Measurements from ENCODE around the gene EFNA5.

Gene EFNA5

DNA sequence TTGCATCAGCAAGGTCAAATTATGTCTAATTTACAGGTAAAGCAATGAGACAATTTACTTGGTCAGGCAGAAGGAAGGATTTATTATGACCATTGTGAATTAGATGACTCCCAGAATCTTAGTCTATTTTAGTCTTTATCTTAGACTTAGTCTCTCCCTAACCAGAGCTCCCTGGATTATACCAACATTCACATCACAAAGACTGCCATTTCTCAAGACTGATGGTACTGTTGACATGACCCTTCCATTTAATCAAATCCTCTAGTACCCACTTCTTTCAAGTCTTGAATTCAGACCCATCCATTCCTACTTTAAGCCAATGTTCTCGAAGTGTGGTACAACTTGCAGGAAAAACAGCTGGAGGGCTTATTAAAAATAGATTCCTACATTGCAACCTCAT lies 257.0 kb downstream of the EFNA5 start:
- DNase-seq, result no peak

DNA sequence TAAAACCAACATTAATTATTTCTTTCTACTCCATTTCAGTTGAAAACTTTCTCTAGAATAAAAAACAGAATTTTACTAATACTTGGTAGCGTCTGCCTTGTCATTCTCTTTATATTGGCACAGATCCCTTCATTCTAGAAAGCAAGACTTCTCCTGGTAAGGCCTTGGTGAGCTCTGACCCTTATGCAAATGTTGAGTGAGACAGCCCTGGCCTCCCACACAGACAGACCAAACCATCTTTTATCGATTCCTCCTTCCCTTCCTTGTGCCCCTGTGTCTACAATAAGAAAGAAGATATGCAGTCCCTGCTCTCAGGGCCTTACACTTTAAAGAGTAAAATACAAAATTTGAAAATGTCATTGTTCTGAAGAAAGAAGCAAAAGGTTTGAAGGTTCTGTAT lies 262.2 kb downstream of the EFNA5 start:
- DNase-seq, result no peak

- no peak for DNase-seq
These were observed 262.9 kb downstream of the EFNA5 start for GRCh38 chr5:107407713-107408298.

GRCh38 chr5:107404595-107405374 lies 266.0 kb downstream of the EFNA5 start:
- no peak for DNase-seq

GRCh38 chr5:107403228-107403953 lies 267.3 kb downstream of the EFNA5 start:
- DNase-seq, result no peak

- DNase-seq, result peak; percentile 24
These were observed 268.1 kb downstream of the EFNA5 start for GRCh38 chr5:107402434-107403227.

DNA sequence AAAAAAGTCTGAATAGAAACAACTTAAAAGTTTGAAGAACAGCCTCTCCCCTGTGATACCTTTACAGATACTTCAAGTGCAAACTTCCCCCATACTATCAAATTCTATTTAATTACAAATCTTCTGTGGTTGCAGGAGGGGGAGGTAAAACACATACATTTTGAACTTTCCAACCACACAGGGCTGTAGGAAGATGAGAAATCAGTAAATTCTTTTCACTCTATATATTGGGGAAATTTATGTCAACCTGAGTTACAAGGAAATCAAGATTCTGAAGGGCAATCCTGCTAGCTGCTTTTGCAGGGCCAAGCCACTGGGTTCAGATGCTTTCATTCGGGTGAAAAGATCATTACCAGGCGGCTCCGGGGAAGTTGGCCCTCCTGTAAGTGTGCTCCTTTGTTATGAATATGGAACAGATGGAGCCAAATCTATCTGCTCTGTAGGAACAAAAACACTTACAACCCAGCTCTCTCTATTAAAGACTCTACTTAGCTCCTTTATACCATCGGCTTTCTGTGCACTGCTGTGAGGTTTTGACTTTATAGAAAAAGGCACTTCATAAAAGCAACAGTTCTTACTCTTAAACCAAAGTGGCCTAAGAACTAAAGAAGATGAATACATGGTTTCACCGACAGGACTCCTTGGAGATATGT lies 269.1 kb downstream of the EFNA5 start:
- no peak for DNase-seq

DNA sequence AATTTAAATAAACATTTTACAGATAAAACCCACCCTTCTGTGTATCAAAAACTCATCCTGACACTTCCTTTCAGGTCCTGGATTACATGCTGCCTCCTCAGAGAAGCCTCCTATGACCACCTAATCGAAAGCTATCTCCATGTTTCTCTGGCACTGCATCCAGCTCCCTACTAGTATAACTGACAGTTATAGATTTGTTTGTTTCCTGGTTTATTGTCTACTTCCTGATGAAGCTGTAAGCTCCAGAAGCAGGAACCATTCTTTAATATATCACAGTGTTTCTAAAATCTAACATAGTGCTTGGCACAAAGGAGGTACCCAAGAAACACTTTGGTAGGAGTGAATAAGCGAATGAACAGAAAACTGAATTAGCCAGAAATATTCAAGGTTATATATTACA lies 270.4 kb downstream of the EFNA5 start:
- no peak for DNase-seq

DNA sequence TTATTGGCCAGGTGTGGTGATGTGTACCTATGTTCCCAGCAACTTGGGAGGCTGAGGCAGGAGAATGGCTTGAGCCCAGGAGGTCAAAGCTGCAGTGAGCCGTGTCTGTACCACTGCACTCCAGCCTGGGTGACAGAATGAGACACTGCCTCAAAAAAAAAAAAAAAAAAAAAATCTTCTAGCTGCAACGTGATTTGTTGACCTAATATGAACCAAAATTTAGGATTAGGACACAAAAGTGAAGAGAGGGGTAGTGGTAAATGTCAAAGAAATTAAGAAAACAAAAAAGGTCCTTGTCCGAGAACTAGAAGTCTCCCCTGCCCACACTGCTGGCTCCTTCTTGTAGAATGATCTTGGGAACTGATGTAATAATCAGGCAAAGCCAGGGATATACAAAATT lies 272.0 kb downstream of the EFNA5 start:
- no peak for DNase-seq

DNA sequence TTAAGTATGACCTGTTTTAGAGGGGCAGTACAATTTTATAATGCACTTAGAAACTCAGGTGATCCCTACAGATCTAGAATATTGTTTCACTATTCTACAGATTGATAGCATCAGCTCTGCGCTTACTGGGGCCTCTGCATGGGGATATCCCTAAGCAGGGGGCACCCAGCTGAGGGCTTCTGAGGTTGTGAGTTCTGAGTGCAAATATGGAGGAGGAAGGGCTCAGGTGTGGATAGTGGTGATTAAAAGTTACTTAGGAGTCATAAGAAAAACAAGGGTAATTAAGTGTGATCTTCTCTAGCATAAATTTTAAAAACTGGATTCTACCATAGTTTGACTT lies 274.4 kb downstream of the EFNA5 start:
- DNase-seq, result no peak

- no peak for DNase-seq
These were observed 274.9 kb downstream of the EFNA5 start for GRCh38 chr5:107395632-107396350.

- DNase-seq, result no peak
These were observed 276.9 kb downstream of the EFNA5 start for GRCh38 chr5:107393851-107394250.

DNA sequence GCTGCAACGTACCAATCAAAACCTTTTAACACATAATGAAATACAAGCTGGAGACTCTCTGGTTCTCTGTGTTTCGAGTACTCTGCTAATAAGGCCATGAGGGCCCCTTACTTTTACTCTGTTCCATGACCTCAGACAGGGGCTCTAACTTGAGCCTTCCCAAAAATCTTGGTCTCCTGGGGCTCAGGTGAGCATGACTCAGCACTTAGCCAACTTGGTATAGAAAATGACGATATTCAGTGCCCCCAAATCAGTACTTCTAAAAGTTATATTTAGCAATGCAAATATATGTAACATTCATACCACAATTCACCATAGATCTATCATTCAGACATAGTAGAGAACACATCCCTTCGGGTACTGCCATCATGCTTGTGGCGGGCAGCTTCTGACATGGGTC lies 278.9 kb downstream of the EFNA5 start:
- DNase-seq, result no peak

GRCh38 chr5:107389775-107390148 lies 281.0 kb downstream of the EFNA5 start:
- no peak for DNase-seq

DNA sequence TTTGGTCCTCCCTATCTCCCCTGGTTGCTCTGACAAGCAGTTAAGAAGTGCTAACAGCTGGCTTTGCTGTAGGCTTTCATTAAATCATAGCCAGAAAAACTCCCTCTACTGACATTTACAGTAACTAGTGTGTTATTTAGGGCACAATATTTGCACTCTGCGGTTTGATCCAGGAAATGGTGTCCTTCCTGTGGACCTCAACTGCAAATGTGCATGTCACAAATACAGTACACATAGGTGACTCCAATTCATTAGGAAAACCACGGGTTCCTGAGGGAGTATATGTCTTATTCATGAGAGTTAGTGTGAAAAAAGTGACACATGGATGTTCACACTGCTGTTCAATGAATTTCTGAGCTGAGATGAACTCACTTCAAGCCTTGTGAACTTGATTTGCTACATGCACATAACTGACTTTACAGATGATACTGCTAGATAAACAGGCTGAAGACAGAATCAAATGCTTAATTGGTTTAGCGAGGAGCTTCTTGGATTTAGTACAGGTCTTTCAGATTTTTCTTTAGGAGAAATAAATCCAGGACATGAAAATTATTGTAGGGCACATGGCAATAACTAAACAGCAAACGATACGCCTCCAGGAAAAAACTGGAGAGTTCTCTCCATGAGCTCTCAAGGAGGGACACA lies 281.5 kb downstream of the EFNA5 start:
- peak; percentile 47 for DNase-seq

DNA sequence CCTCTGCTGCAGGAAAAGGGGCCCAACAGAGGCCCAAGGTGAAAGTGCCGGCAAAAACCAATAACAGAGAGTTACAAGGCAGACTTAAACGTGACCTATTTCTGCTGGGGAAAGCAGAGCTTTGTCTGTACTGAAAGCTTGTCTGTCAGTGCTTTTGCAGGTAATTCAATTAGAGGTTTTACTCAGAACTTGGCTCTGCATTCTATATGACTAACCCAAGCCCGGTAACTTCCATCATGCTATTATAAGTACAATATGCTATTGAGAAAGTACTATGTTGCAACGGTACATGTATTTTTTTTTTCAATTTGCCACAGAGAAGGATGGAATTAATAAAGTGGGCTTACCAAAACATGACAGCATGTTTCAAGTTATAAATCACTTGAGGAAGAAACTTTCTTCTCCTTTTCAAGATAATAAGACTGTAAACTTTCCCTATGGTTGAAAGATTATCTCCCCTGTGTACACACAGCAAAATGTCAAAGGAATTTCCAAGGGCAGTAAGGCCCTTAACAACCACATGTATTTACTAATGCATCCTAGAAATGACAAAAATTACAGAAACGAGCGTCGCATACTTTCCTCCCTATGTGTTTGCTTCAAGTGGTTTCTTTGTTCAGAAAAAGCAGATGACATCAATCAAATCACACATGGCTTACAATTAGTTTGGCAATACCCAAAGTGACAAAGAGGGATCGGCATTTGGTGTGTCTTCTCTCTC lies 282.4 kb downstream of the EFNA5 start:
- DNase-seq, result no peak

- no peak for DNase-seq
These were observed 283.1 kb downstream of the EFNA5 start for GRCh38 chr5:107387526-107388140.

DNA sequence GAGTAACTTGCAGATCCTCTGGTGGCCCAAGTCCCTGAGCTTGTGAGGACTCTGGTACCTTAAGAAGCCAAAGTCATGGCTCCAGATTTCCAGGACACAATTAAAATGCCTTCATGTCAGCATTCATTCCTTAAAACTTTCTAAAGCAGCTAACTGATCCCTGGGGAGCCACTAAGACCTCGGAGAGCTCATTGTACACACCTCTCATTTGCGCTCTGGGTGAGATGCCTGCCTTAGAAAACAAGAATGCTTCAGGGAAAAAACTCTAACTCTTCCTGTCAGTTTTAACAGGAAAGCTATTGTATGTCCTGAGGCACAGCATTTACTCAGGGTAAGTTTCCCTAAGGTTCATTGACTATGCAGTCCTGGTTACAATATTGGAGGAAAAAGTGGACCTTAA lies 285.0 kb downstream of the EFNA5 start:
- no peak for DNase-seq

- DNase-seq, result no peak
These were observed 286.5 kb downstream of the EFNA5 start for GRCh38 chr5:107384256-107384655.

- no peak for DNase-seq
These were observed 287.3 kb downstream of the EFNA5 start for GRCh38 chr5:107383414-107383813.

All from NCI-H510A treated with DMSO at 0.1 percent for 48 hours (cell line).